ENCODE measurements around the gene THRB. TPM values are rescaled to one million over a fixed set of nuclear protein-coding genes. Genes with fewer than 3 reads are reported as not detected.

The THRB gene
- total RNA-seq, 6 donors from 2014 or later: 5.5 to 15.2 (median 12.0) TPM

DNA sequence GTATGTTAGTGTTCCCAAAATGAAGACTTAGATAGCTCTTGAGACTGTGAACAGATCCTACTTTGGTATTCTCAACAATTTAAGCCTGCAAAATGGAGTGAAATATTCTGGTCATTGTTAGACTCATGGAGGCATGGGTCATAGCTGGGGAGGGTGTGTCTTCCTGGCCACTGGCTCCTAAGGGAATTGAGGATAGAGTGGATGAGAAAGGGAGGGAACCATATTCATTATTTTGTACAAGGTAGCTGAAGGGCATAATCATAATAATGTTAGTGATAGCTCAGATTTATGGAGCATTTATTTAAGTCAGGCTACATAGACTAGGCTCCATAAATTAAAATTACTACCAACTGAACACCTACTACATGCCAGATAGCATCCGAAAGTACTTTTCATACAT, 295.9 kb downstream of the THRB start:
- no peaks in the 10 kb centered on the region for H3K27me3 ChIP-seq
- no peak overlapping the region for H3K4me3 ChIP-seq
- no peaks in the 10 kb centered on the region for H3K36me3 ChIP-seq
- TF ChIP-seq, protein P1, sequence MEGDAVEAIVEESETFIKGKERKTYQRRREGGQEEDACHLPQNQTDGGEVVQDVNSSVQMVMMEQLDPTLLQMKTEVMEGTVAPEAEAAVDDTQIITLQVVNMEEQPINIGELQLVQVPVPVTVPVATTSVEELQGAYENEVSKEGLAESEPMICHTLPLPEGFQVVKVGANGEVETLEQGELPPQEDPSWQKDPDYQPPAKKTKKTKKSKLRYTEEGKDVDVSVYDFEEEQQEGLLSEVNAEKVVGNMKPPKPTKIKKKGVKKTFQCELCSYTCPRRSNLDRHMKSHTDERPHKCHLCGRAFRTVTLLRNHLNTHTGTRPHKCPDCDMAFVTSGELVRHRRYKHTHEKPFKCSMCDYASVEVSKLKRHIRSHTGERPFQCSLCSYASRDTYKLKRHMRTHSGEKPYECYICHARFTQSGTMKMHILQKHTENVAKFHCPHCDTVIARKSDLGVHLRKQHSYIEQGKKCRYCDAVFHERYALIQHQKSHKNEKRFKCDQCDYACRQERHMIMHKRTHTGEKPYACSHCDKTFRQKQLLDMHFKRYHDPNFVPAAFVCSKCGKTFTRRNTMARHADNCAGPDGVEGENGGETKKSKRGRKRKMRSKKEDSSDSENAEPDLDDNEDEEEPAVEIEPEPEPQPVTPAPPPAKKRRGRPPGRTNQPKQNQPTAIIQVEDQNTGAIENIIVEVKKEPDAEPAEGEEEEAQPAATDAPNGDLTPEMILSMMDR (IDR thresholded peaks at IDR 0.05): no peak
- TF ChIP-seq POLR2AphosphoS5 (IDR thresholded peaks at IDR 0.05): no peak
- no peak for TF ChIP-seq EP300 (IDR thresholded peaks at IDR 0.05)
- no peak for TF ChIP-seq POLR2A (IDR thresholded peaks at IDR 0.05)
- ATAC-seq (ENCODE audit: low FRiP score in 2 of 2): no peak
- no peak for DNase-seq
- no peaks in the 10 kb centered on the region for H3K9me3 ChIP-seq
- H3K27ac ChIP-seq: no peak overlapping the region
- WGBS, 2 donors: 96% methylated on average over 1 of the region's 1 CpG
- H3K4me1 ChIP-seq: no peaks in the 10 kb centered on the region

DNA sequence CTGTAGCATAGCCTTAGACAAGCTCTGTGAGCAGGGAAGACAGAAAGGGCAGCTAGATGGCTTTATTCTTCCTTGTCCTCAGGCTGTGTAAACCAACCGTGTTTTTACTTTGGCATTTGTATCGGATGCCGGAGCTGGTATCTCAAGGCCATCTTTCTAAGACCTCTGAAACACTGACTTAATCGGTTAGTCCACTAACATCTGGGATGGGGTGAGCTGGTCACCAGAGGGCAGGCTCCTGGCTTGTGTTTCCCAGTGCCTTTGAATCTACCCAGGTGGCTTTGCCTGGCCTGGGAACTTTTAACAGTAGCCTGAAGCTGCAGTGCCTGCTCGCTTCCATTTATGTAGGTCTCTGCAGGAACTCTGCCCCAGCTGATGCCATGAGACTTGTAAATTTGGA, 296.8 kb downstream of the THRB start:
- ATAC-seq (ENCODE audit: low FRiP score in 2 of 2): no peak
- TF ChIP-seq, protein P1 (IDR thresholded peaks at IDR 0.05): no peak
- TF ChIP-seq POLR2A (IDR thresholded peaks at IDR 0.05) (no peak), EP300 (IDR thresholded peaks at IDR 0.05) (no peak), POLR2AphosphoS5 (IDR thresholded peaks at IDR 0.05) (no peak)
- 86 to 93% methylated on average over 5 of the region's 5 CpGs for WGBS, 2 donors
- Histone ChIP-seq H3K27me3 (no peaks in the 10 kb centered on the region), H3K9me3 (no peaks in the 10 kb centered on the region), H3K4me1 (no peaks in the 10 kb centered on the region), H3K4me3 (no peak overlapping the region), H3K27ac (no peak overlapping the region), H3K36me3 (no peaks in the 10 kb centered on the region)
- DNase-seq: no peak

DNA sequence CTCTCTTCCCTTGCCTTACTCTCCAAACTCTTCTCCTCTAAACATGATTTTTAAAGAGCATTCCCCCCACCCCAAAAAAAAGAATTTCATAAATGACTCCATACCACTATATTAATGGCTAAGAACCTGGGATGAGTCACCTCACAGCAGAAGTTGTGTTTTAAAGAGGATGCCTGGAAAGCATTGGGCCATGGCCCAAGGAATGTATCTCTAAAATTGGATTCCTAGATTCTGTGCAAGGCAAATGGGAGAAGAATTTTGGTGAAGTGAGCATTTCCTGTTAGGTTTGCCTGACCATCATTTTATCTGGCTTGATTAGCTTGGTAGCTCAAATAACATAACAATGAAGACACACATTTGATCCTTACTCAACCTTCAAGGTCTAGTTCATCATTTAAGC, 298.1 kb downstream of the THRB start:
- ATAC-seq (ENCODE audit: low FRiP score in 2 of 2) (no peak), DNase-seq (no peak)
- Histone ChIP-seq H3K36me3 (no peaks in the 10 kb centered on the region), H3K27ac (no peak overlapping the region), H3K4me1 (no peaks in the 10 kb centered on the region), H3K9me3 (no peaks in the 10 kb centered on the region), H3K27me3 (no peaks in the 10 kb centered on the region), H3K4me3 (no peak overlapping the region)
- TF ChIP-seq POLR2AphosphoS5 (IDR thresholded peaks at IDR 0.05) (no peak), POLR2A (IDR thresholded peaks at IDR 0.05) (no peak), EP300 (IDR thresholded peaks at IDR 0.05) (no peak)
- TF ChIP-seq, protein P1 (IDR thresholded peaks at IDR 0.05): no peak

DNA sequence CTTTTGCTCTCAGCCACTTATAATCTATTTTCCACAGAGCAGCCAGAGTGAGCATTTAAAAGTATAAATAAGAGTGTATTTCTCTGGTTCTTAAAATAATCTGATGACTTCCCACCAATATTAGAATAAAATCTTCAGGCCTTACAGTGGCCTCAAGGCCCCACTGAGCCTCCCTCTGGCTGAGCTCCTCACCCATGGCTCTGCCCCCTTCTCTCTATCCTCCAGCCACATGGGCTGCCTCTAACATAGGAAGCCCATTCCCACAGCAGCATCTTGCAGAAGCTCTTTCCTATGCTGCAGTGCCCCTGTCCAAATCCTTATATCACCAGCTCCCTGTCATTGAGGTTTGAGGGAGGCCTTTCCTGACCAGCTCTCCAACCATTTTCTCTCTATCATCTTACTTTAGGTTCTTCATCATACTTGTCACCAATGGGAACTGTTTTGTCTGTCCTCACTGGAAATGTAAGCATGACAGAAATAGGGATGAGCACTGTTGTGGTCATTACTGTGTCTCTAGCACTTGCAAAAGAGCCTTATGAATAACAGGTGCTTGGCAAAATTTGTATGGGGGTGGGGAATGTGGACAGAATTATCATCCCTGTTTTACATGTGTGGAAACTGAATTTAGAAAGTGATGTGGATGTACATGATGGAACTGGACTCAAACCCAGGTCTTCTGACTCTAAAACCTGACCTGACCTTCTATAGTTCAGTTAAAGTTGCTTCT, 299.0 kb downstream of the THRB start:
- Histone ChIP-seq H3K27me3 (no peaks in the 10 kb centered on the region), H3K4me1 (no peaks in the 10 kb centered on the region), H3K36me3 (no peaks in the 10 kb centered on the region), H3K9me3 (no peaks in the 10 kb centered on the region), H3K27ac (no peak overlapping the region), H3K4me3 (no peak overlapping the region)
- TF ChIP-seq POLR2A (IDR thresholded peaks at IDR 0.05): no peak
- no peak for TF ChIP-seq POLR2AphosphoS5 (IDR thresholded peaks at IDR 0.05)
- TF ChIP-seq, protein P1 (IDR thresholded peaks at IDR 0.05): no peak
- no peak for TF ChIP-seq EP300 (IDR thresholded peaks at IDR 0.05)
- DNase-seq (no peak), ATAC-seq (ENCODE audit: low FRiP score in 2 of 2) (no peak)

DNA sequence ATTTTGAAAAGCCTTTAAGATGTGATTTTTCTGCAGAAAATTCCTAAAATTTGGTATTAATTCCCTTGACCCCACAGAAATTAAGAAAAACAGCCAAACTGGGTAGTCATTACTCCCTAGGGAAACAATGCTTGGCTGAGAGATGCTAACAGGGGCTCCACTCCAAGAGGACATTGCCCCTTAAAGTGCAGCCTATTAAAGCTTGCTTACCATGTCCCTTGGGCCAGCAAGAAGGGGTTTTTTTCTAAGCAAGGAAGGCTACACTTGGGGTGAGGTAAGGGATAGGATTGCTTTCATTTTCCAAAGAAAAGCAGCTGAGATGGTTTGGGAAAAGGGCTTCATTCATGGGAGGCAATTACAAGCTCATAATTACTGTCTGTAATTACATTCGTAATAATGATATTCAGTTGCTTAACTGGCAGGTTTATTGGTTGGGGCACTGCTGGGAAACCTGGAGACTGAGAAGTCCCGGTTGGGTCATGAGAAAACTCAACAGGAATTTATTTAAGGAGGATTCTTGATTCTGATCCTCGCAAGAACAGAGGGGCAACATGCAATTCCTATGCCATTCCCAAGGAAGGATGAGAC, 302.1 kb downstream of the THRB start:
- H3K36me3 ChIP-seq: no peaks in the 10 kb centered on the region
- H3K27ac ChIP-seq: no peak overlapping the region
- no peak for ATAC-seq (ENCODE audit: low FRiP score in 2 of 2)
- H3K4me1 ChIP-seq: no peaks in the 10 kb centered on the region
- no peaks in the 10 kb centered on the region for H3K27me3 ChIP-seq
- 92 to 94% methylated on average over 3 of the region's 3 CpGs for WGBS, 2 donors
- no peak overlapping the region for H3K4me3 ChIP-seq
- TF ChIP-seq POLR2AphosphoS5 (IDR thresholded peaks at IDR 0.05) (no peak), POLR2A (IDR thresholded peaks at IDR 0.05) (no peak), EP300 (IDR thresholded peaks at IDR 0.05) (no peak)
- TF ChIP-seq, protein P1 (IDR thresholded peaks at IDR 0.05): no peak
- no peak for DNase-seq
- H3K9me3 ChIP-seq: no peaks in the 10 kb centered on the region

Data from upper lobe of left lung (tissue), 6 donors.